Activated T-helper 17 cell treated with anti-CD3 and anti-CD28 coated beads, Interleukin-2, amount 50 U/mL, for 72 hours (primary cell): ENCODE measurements around the gene TBC1D9. TPM values are rescaled to one million over a fixed set of nuclear protein-coding genes. Genes with fewer than 3 reads are reported as not detected.

Source experiments
- ATAC-seq: fragments of 150-1000 bp; cut with Tn5 transposase; replicated peaks from 2 replicates; pipeline ENCODE4 v1.10.0; 2021; ENCODE audit warnings: mild to moderate bottlenecking, moderate library complexity
- H3K27ac Mint-ChIP-seq: one replicate; pipeline ENCODE4 v1.8.0; 2022; ENCODE audit warnings: mixed read lengths
- H3K27me3 Mint-ChIP-seq: one replicate; pipeline ENCODE4 v1.8.0; 2022; ENCODE audit warnings: mixed read lengths
- H3K36me3 Mint-ChIP-seq: one replicate; pipeline ENCODE4 v1.8.0; 2022; ENCODE audit warnings: low read depth, mild to moderate bottlenecking, mixed read lengths
- H3K4me1 Mint-ChIP-seq: one replicate; pipeline ENCODE4 v1.8.0; 2022; ENCODE audit warnings: mixed read lengths
- H3K4me3 Mint-ChIP-seq: one replicate; pipeline ENCODE4 v1.8.0; 2022; ENCODE audit warnings: mild to moderate bottlenecking, mixed read lengths
- H3K9me3 Mint-ChIP-seq: one replicate; pipeline ENCODE4 v1.8.0; 2022; ENCODE audit warnings: mixed read lengths
- total RNA-seq, 2 donors: library from RNA; stranded (reverse); gene quantifications; one replicate each; pipeline ENCODE4 v1.2.3, GENCODE V29; 2022

TBC1D9 gene
- total RNA-seq, 2 donors from 2014 or later = 0.05 TPM; not detected in 1

- Mint-ChIP-seq H3K27ac (no peak overlapping the region), H3K4me3 (no peak overlapping the region), H3K9me3 (no peaks in the 10 kb centered on the region), H3K27me3 (peaks cover 22% of the 10 kb centered on the region), H3K36me3 (no peaks in the 10 kb centered on the region), H3K4me1 (no peaks in the 10 kb centered on the region)
- no peak for ATAC-seq
These were observed 76.6 kb downstream of the TBC1D9 start for GRCh38 chr4:140679576-140679975.

GRCh38 chr4:140675599-140676231 lies 80.5 kb downstream of the TBC1D9 start:
- ATAC-seq = no peak
- Mint-ChIP-seq H3K4me1 (no peaks in the 10 kb centered on the region), H3K9me3 (no peaks in the 10 kb centered on the region), H3K36me3 (no peaks in the 10 kb centered on the region), H3K27me3 (peaks cover 21% of the 10 kb centered on the region), H3K27ac (no peak overlapping the region), H3K4me3 (no peak overlapping the region)

- ATAC-seq = no peak
- no peak overlapping the region for H3K4me3 Mint-ChIP-seq
- H3K27me3 Mint-ChIP-seq = peaks cover 16% of the 10 kb centered on the region
- no peaks in the 10 kb centered on the region for H3K9me3 Mint-ChIP-seq
- H3K4me1 Mint-ChIP-seq = no peaks in the 10 kb centered on the region
- H3K36me3 Mint-ChIP-seq = no peaks in the 10 kb centered on the region
- no peak overlapping the region for H3K27ac Mint-ChIP-seq
These were observed 82.5 kb downstream of the TBC1D9 start for GRCh38 chr4:140673729-140674128.

DNA sequence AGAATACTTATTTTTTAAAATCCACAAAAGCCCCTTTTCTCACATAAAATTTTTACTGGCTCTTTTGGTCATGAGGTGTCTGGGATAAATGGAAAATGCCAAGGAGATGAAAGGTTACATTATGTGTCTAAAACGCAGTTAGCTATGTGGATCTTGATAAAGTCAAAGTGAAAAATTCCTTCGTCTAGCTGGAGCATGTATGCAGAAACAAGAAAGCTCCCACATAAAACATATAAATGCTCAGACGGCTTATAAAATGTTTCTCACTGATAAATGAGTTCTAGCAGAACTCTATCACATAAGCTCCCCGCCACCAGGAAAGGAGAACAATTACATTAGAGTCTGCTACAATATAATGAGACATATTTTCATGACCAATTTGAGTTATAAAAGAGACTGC lies 83.8 kb downstream of the TBC1D9 start:
- Mint-ChIP-seq H3K4me3 (no peak overlapping the region), H3K27ac (no peak overlapping the region), H3K36me3 (no peaks in the 10 kb centered on the region), H3K4me1 (no peaks in the 10 kb centered on the region), H3K27me3 (peaks cover 10% of the 10 kb centered on the region), H3K9me3 (no peaks in the 10 kb centered on the region)
- ATAC-seq = no peak

DNA sequence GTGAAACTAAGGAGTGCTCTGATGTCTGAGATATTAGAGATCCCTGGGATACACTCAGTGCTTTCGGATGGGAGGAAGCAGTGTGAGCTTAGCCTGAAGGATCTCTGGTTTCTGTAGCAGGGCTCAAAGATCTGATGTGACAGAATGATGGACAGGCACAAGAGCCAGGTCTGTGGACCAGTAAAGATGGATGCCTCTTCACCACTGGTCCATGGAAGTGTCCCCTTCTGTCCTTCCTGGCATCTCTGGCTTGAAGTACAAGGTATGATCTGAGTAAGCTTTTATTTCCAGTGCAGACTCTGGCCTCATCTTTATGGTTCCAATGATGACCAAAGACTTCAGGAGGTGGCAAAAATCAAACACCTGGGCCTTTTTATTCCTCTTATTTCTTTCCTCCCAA lies 88.1 kb downstream of the TBC1D9 start:
- no peak overlapping the region for H3K4me3 Mint-ChIP-seq
- H3K27ac Mint-ChIP-seq = no peak overlapping the region
- H3K9me3 Mint-ChIP-seq = no peaks in the 10 kb centered on the region
- no peak for ATAC-seq
- peaks cover 9% of the 10 kb centered on the region for H3K27me3 Mint-ChIP-seq
- H3K4me1 Mint-ChIP-seq = no peaks in the 10 kb centered on the region
- H3K36me3 Mint-ChIP-seq = no peaks in the 10 kb centered on the region

DNA sequence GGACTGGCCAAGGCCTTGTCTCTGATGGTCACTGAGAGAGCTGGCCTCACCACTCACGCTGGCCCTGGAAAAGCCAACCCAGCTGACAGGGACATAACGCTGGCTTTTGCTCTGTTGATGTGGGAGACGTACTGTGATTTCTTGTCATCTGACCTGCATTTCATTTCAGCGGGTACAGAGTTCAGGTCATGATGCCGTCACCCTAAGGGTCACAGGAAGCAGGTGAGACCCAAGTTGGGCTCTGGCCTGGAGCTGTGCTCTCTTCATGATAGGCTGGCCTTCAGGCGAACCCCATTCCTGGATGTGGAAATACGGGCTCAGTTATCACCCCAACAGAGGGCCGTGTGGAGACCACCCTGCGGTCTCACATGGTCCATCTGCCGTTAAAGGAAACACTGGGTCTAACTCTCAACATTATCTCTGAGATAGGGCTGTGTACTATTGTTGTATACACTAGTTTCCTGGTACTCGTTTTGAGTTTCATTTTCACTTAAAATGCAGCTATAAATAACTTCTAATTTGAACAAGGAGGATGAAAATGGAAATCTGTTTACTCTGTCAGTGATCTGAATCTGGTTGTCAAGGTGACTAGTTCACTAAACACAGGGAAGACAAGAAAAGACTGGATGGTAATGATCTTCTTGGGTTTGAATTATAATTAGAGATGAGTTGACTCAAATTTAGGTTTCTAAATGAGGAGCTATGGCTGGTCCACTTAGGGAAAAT lies 89.1 kb downstream of the TBC1D9 start:
- Mint-ChIP-seq H3K27me3 (peaks cover 6% of the 10 kb centered on the region), H3K36me3 (no peaks in the 10 kb centered on the region), H3K9me3 (no peaks in the 10 kb centered on the region), H3K27ac (no peak overlapping the region), H3K4me1 (no peaks in the 10 kb centered on the region), H3K4me3 (no peak overlapping the region)
- no peak for ATAC-seq

DNA sequence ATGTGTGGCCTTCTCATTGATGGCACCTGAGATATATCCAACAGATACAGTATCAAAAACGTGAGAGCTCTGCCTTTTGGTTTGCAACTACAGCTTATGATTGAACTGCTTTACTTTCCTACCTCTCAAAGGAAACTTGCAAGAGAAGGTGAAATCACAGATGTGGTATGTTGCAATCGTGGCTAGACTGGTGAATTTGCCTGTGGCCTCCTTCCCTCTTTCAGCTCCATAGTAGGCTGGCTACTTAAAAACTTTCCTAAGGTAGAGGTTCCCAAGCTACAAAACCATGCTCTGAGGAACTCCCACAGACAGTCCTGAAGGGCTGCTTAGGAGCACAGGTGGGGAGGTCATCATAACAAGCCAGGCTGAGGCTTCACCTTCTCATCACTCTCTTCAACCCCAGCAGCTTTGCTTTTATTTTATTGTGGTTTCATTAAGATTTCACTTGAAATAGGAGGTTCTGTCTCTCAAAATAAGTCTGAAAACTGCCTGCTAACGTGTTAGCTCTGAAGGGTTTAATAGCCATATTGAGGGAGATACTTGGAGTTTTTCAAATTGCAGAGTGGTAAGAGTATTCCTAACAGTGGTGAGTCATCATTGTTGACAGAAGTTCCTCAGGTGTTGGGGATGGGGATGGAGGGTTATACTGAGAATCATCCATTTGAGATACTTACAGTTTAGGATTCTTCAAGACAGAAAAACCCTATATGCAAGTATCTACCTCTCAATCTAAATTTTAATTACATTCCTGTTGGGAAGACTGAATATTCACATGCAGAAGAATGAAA lies 93.9 kb downstream of the TBC1D9 start:
- ATAC-seq = no peak
- peaks cover 7% of the 10 kb centered on the region for H3K27me3 Mint-ChIP-seq
- no peak overlapping the region for H3K27ac Mint-ChIP-seq
- no peak overlapping the region for H3K4me3 Mint-ChIP-seq
- H3K36me3 Mint-ChIP-seq = no peaks in the 10 kb centered on the region
- H3K9me3 Mint-ChIP-seq = no peaks in the 10 kb centered on the region
- H3K4me1 Mint-ChIP-seq = no peaks in the 10 kb centered on the region

- Mint-ChIP-seq H3K9me3 (no peaks in the 10 kb centered on the region), H3K4me3 (no peak overlapping the region), H3K4me1 (no peaks in the 10 kb centered on the region), H3K27me3 (peaks cover 10% of the 10 kb centered on the region), H3K36me3 (no peaks in the 10 kb centered on the region), H3K27ac (no peak overlapping the region)
- no peak for ATAC-seq
These were observed 94.6 kb downstream of the TBC1D9 start for GRCh38 chr4:140661550-140661949.

DNA sequence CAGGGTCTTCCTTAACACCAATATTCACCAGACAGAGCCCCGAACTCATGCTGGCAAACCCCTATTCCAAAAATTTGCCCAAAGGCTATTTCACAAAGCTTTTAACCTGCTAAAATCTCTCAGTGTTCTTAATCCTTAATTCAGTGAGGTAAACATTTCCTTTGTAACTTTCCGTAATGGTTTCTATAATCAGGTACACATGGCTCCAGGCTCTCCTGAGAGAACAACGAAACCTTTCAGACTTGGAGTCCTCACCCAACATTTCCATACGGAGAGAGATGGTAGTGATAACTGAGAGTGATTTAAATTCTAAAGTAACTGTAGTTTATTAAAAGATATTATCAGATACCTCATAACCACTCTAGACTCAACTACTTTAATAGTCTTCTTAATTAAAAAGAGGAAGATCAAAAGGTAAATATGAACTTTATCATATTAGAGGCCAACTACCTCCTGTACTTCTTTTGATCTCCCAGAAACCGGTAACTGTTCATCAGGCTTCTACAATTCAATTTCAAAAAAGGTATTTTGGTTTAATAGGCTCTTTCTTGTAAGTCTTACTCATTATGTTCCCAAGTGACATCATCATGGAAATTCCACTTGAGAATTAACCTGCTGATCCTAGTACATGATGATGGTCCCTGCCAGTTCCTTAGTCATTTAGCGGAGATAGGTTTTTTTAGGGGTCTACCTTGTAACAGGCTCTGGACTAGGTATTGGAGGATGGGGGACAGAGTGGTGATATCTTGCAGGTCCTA lies 96.1 kb downstream of the TBC1D9 start:
- Mint-ChIP-seq H3K4me1 (no peaks in the 10 kb centered on the region), H3K36me3 (no peaks in the 10 kb centered on the region), H3K27me3 (peaks cover 12% of the 10 kb centered on the region), H3K9me3 (no peaks in the 10 kb centered on the region), H3K27ac (no peak overlapping the region), H3K4me3 (no peak overlapping the region)
- ATAC-seq = no peak

GRCh38 chr4:140654495-140654814 lies 101.7 kb downstream of the TBC1D9 start:
- ATAC-seq = no peak
- Mint-ChIP-seq H3K4me1 (no peaks in the 10 kb centered on the region), H3K36me3 (no peaks in the 10 kb centered on the region), H3K27me3 (peaks cover 31% of the 10 kb centered on the region), H3K27ac (no peak overlapping the region), H3K9me3 (no peaks in the 10 kb centered on the region), H3K4me3 (no peak overlapping the region)

DNA sequence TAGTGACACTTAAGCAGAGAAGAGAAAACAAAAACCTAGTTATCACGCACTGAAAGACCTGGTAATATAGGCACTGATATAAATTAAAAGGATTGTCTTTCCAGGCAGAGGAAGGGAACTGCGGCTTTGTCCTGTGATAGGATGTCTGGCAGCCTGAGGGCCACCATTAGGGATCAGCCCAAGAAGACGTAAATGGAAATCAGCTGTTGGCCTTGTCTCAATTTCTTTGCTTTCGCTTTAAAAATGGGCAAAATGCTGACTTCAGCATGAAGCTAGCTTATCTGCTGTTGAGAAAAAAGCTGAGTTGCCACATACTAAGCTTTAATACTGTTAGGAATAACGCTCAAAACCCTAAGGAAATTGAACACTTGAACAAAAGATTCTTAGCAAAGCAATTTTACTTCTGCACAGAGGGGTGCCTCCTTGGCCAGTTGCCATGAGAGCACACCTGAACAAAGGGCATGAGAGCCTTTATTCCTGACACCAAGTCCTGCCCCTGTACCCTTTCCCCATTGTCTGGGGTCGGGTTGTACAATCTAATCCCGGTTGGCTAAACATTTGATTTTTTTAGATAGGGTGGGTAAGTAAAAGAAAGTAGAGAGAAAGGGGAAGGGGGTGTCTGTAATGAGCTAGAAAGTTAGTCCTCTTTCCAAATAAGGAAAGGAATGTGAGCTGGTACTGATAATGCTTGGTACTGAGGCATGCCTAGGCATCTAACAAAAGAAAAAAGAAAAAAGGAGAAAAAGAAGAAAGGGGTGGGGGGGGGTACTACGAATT lies 102.3 kb downstream of the TBC1D9 start:
- ATAC-seq = no peak
- no peaks in the 10 kb centered on the region for H3K9me3 Mint-ChIP-seq
- H3K27me3 Mint-ChIP-seq = peaks cover 35% of the 10 kb centered on the region
- no peaks in the 10 kb centered on the region for H3K36me3 Mint-ChIP-seq
- H3K4me3 Mint-ChIP-seq = no peak overlapping the region
- no peak overlapping the region for H3K27ac Mint-ChIP-seq
- no peaks in the 10 kb centered on the region for H3K4me1 Mint-ChIP-seq

DNA sequence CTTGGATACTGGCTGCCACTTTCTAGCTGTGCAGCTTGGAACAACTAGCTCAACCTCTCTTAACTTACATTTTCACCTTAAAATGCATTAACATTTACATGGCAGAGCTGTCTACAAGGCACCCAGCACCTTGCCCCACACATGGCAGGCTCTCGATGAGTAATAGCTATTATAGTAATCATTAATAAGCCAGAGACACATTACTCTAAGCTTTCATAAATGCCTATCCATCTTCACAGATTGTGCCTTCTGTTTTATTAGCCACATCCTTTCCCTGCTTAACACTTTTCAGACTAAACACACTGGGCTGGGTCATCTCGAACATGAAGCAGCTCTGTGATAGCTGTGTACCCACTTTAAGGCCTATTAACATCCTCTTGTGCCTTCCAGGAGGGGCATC lies 103.6 kb downstream of the TBC1D9 start:
- H3K9me3 Mint-ChIP-seq = no peaks in the 10 kb centered on the region
- no peak for ATAC-seq
- H3K36me3 Mint-ChIP-seq = no peaks in the 10 kb centered on the region
- no peaks in the 10 kb centered on the region for H3K4me1 Mint-ChIP-seq
- no peak overlapping the region for H3K27ac Mint-ChIP-seq
- no peak overlapping the region for H3K4me3 Mint-ChIP-seq
- peaks cover 37% of the 10 kb centered on the region for H3K27me3 Mint-ChIP-seq

DNA sequence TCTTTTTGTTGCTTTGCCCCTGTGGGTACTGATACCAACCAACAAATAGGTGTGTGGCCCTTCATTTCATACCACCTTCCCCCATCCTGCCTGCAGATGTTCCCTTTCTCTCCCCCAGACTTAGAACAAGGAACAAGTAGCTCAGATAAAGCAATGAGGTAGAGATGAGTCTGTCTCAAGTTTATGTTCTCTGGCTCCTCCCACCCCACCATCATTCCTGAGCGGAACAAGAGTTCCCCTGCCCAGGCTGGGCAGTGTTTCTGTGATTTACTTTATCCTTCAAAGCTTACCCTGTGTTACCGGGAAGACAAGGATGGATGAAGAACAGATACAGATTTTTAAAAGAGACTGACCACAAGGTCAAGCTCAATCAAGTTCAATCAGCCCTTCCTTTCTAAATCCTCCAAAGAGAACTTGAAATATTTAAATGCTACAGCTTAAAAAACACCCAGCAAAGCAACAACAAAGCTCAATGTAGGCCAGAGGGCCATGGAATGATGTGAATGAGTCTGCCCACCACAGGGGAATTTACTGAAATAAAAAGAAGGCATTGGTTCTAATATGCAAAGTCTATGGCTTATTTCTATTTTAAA lies 107.4 kb downstream of the TBC1D9 start:
- no peaks in the 10 kb centered on the region for H3K4me1 Mint-ChIP-seq
- no peak overlapping the region for H3K27ac Mint-ChIP-seq
- H3K36me3 Mint-ChIP-seq = no peaks in the 10 kb centered on the region
- H3K4me3 Mint-ChIP-seq = no peak overlapping the region
- no peaks in the 10 kb centered on the region for H3K9me3 Mint-ChIP-seq
- ATAC-seq = no peak
- H3K27me3 Mint-ChIP-seq = peaks cover 33% of the 10 kb centered on the region
